Endometrium (tissue), 2 donors: Measurements from ENCODE around the gene OGFR.
"Not testable (repeated sequence)": the region's sequence is repeated elsewhere in the genome, so short reads cannot be mapped to it uniquely, and the experiment has no call there.

Source experiments
- FAIRE-seq: peaks from 2 replicates; lab custom pipeline; 2012; peaks lifted over from hg19 to GRCh38; lab: Jason Lieb, UNC
- donor health status: control.
- donor health status: control.

Gene OGFR

DNA sequence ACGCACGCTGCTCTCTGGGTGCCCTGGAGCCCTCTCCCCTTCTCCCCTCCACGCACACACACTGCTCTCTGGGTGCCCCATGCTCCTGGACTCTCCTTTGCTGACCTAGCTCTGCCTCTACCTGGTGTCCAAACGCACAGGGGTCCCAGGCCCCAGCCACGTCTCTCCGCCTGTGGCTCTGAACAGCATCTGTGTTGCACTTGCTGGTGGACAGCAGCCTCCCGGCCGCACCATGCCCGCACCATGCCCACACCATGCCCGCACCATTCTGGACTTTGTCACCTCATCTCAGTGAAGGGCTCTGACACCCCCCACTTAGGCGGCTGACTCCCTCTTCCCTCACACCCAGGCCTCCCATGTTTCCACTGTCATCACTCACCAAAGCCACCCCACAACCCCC, 35.2 kb downstream of the OGFR start:
- no peak for FAIRE-seq

DNA sequence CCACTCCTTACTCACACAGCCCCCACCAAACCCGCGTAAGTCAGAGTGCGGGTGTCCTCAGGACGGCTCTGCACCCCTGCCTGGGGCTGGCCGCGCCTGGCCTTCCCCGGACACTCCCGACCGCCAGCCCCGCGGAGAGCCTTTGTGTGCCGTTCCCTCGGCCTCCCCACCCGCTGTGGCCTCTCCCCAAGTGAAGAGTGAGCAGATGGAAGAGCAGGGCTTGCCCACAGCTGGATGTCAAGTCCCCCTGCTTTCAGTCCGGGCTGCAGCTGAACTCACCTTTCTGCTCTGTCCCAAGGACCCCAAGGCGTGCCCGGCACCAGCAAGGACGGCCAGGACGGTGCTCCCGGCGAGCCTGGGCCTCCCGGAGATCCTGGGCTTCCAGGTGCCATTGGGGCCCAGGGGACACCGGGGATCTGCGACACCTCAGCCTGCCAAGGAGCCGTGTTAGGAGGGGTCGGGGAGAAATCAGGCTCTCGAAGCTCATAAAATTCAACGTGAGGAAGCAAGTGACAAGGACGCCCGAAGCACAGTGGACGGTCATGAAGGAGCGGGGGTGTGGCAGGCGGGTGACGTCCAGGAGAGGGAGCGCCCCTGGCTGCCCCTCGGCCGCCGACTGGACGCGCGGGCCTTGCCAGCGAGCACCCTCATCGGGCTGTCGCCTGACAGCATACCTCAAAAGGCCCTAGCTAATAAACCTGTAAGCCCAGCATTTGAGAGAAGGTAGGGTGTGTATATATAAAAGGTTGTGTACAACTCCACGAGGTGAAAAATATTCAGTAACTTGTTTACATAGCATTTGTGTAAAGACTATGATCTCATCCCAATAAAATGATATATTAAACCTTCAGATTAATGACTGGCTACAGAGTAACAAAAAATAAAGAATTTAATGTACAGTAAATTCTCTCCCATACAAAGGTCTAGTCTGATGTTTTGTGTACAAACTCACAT, 35.9 kb downstream of the OGFR start:
- no peak for FAIRE-seq

DNA sequence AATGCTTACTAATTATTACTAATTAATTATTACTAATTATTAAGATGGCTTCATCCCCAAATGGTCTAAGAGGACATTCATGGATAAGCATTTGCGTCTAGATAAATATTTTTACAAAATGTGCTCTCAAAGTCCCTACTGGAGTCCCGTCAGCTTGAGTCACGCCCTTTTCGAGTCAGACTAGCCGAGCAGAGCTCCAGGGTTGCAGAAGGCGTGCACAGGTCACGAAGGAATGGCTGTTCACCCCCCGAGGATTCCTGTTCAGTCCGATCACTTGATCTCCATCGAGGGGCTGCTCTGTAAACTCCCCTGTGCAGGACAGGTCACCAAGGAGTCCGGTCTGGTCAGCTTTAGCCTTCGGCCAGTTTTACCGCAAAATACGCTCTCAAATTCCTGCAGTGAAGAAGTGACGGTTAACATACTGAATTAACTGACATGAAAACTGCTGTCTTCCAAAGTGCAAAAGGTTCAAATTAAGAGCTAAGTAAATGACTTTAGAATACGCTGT, 37.1 kb downstream of the OGFR start:
- no peak for FAIRE-seq

DNA sequence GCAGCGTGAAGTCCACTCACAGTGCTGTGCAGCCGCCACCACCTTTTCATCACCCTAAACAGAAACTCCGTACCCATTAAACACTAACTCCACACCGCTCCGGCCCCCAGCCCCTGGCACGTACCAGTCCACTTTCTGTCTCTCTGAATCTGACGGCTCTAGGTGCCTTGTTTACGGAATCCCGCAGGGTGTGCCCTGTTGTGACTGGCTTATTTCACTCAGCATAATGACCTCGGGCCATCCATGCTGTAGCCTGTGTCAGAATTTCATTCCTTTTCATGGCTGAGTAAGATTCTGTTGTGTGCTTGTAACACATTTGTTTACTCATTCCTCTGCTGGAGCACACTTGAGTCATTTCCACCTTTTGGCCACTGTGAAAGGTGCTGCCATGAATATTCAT, 39.0 kb downstream of the OGFR start:
- no peak for FAIRE-seq

DNA sequence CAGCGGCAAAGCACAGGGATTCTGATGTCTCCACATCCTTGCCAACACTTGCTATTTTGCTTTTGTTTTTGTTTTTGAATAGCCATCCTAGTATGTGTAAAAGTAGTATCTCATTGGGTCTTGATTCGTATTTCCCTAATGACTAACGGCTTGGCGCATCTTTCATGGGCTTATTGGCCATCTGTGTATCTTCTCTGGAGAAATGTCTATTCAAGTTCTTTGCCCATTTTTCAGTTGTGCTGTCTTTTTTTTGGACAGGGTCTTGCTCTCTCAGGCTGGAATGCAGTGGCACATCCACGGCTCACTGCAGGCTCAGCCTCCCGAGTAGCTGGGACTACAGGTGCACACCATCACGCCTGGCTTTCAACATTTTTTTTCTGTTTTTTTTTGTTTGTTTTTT, 39.5 kb downstream of the OGFR start:
- no peak for FAIRE-seq

DNA sequence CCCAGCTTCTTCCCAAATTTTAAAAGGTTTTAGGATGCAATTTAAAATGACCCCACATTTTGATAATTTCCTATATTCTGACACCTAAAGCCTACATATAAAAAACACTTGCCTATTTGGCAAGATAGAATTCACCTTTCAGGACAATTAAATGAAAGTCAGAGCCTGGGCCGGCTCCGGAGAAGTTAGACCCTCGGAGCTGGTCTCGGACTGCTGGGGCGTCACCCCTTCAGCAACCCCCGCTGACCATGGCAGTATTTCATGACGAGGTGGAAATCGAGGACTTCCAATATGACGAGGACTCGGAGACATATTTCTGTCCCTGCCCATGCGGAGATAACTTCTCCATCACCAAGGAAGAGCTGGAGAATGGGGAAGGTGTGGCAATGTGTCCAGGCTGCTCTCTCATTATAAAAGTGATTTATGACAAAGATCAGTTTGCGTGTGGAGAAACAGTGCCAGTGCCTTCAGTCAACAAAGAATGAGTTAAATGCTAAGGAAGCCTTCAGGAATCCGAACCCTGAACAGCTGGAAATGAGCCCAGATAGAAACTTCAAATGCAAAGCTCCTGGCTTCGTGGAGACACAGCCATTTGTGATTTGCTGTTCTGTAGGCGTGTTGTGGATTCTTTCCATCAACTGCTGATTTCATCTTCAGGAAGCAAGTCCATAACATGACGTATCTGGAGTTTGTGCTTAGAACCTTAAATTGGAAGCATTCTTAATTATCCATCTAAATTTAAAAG, 41.0 kb downstream of the OGFR start:
- no peak for FAIRE-seq

DNA sequence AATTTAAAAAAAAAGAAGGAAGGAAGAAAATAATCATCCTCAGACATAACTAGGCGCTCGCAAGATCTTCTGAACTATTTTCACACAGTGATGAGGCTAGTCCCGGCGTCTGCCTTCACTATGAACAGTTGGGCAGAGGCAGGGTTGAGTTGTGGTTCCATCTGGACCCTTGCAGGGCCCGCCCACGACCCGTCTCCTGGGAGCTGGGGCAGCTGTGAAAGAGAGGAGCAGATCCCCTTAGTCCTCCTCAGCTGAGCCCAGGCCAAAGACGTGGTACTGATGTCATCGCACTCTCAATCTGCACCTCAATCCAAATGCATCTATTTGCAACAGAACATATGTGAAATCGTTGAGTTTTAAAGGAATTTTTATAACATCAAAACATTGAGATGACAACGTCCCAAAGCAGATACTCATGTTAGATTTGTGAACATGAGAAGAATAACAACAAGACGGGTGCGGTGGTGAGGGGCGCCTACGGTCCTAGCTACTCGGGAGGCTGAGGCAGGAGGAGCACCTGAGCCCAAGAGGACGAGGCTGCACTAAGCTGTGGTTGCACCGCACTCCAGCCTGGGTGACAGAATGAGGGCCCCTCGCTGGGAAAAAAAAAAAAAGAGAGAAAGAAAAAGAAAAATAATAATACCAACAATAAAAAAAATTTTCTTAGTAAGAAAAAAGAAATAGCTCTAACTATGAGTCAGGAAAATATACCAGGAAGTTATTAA, 41.7 kb downstream of the OGFR start:
- no peak for FAIRE-seq

DNA sequence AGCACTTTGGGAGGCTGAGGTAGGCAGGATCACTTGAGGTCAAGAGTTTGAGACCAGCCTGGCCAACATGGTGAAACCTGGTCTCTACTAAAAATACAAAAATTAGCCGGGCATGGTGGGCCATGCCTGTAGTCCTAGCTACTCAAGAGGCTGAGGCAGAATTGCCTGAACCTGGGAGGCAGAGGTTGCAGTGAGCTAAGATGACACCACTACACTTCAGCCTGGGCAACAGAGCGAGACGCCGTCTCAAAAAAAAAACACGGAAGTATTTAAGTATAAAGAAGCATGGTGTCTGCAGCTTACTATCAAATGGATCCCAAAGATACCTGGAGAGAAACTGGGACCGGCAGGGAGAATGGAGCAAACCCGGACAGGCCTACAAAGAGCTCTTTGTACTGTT, 44.3 kb downstream of the OGFR start:
- FAIRE-seq = not testable (repeated sequence)

DNA sequence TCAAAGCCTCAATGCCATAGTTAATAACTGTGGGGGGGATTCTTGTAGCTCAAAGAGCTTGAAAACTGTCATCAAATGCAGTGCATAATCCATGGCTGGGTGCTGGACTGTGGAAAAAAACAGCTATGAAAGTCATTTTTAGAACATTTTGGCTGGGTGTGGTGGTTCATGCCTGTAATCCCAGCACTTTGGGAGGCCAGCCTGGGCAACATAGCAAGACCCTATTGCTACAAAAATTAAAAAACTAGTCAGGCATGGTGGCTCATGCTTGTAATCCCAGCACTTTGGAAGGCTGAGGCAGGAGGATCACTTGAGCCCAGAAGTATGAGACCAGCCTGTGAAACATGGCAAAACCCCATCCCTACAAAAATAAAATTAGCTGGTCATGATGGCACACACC, 44.8 kb downstream of the OGFR start:
- no peak for FAIRE-seq

DNA sequence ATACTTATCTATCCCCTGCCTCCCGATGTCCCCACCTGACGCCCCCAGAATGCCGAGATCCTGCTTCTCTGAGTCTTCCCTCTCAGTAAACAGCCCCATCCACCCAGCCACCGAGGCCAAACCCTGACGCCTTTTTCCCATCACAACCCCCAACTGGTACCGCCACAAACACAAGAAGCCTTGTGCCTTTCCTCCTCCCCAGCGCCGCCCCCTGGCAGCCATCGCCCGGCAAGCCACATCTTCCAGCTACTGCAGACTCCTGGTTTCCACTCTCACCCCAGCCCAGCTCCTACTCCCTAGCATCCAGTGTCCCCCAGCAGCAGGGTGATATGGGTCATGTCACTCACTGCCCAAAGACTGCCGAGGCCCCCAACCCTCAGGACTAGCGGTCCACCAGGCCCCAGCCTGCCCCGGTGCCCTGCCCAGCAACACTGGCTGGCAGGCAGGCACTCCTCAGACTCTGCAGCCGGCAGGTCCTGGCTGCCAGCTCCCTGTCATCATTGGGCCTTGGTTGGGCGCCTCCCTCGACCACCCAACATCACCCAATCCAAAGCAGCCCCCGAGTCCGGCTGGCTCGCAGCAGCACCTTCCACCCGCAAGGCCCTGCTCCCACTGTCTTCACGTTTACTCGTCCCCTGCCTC, 45.8 kb downstream of the OGFR start:
- no peak for FAIRE-seq

DNA sequence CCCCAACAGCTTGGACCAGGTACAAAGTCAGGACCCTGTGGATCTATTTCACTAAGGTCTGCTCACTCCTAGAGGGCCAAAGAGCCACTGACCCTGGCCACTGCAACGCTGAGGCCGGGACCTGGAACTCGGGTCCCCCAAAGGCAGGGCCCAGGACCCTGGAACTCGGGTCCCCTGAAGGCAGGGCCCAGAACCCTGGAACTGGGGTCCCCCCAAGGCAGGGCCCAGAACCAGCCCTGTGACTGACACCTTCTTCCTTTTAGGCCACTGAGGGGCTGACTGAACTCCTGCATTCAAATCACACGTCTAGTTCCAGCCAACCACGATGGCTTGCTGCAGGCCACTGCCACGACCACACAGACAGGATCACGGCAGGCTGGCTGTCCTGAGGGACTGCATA, 47.6 kb downstream of the OGFR start:
- no peak for FAIRE-seq

DNA sequence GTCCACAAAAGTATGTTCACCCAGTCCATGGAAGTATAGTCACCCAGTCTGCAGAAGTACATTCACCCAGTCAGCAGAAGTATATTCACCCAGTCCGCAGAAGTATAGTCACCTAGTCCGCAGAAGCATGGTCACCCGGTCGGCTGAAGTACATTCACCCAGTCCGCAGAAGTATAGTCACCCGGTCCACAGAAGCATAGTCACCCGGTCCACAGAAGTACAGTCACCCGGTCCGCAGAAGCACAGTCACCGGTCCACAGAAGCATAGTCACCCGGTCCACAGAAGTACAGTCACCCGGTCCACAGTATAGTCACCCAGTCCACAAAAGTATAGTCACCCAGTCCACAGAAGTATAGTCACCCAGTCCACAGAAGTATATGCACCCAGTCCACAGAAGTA, 48.2 kb downstream of the OGFR start:
- FAIRE-seq = no peak

DNA sequence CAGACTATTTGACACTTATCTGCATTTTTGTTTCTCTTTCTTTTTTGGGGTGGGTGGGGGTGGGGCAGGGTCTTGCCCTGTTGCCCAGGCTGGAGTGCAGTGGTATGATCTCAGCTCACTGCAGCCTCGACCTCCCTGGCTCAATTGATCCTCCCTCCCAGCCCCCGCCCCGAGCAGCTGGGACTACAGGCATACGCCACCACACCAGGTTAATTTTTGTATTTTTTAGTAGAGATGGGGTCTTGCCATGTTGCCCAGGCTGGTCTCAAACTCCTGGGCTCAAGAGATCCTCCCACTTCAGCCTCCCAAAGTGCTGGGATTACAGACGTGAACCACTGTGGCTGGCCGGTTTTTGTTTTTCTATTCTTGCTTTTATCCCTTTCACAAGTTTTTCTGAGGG, 48.7 kb downstream of the OGFR start:
- FAIRE-seq = not testable (repeated sequence)

DNA sequence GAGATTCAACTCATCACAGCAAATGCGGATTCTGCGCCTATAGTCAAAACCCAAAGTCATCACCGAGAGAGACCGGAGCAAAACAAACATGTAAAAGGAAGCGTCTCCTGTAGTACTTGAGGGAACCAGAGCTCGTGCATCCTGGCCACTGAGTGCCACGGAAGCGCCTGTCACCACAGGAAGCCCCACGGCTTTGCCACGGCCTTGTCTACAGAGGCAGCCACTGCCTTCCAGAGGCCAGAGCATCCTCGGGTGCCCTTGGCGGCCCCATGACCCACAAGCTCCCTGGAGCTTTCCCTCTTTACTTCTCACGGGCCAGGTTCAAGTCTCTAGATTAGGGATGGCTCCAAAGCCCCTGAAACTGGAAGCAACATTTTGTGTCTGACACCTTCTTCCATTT, 49.5 kb downstream of the OGFR start:
- no peak for FAIRE-seq

DNA sequence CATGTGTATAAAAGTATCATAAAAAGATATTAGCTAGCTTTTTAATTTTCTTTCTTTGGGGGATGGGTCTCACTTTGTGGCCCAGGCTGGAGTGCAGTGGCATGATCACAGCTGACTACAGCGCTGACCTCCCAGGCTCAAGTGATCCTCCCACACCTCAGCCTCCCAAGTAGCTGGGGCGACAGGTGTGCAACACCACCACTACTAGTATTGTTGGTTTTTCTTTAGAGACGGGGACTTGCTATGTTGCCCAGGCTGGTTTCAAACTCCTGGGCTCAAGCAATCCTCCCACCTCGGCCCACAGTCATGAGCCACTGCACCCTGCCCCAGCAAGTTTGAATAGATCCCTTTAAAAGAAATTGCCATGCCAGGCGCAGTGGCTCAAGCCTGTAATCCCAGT, 50.5 kb downstream of the OGFR start:
- FAIRE-seq = no peak

DNA sequence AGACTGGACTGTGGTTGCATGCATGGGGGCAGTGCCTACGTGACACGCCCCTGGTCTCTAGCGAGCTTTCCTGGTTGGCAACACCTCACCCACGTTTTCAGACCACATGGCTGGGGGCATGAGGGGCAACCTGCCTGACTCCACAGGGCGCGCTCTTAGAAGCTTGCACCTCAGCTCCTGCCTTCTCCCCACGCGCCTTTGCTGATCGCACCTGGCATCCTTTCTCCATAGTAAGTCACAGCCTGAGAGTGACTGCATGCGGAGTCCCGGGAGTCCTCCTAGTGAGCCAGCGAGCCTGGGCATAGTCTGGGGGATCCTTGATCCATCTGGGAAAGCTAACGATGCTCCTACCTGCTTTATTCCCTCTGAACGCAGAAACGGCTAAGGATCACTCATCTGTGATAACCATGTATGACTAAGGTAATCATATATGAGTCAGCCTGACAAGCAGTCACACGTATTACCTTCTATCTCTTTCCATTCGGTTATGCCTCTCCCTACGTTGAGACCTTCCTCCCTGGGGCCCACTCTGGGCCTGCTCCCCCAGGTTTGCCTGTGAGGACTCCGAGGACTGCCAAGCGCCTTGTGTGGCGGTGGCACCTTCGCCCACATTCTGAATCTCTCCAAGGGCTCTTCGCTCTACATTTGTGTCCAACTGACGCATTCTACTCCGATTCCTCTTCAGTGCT, 52.4 kb downstream of the OGFR start:
- FAIRE-seq = no peak

DNA sequence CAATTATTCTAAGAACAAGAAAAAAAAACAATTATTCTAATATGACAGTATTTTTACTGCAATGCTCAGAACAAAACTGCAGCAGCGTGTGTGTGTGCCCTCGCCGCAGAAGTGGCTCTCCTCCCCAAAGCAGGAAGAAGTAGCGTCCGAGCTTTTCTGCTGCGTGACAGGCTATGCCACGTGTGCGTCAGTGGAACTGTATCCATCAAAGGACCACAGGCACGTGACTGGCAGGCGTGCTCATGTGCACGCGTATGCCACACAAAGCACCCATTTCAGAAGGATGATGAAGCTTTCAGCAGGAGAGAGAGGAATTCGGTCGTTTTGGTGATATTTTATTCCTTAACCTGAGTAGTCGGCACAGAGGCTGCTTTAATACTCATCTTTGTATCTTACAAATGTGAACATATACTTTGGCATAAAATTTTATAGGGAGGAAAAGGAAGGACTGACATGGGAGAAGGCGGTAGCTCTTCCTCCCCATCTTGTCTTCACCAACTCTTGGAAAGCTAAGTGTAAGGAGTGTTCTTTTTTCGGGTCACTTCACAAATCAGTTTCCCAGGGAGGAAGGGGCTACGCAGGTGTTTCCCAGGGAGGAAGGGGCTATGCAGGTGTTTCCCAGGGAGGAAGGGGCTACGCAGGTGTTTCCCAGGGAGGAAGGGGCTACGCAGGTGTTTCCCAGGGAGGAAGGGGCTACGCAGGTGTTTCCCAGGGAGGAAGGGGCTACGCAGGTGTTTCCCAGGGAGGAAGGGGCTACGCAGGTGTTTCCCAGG, 53.6 kb downstream of the OGFR start:
- FAIRE-seq = no peak

DNA sequence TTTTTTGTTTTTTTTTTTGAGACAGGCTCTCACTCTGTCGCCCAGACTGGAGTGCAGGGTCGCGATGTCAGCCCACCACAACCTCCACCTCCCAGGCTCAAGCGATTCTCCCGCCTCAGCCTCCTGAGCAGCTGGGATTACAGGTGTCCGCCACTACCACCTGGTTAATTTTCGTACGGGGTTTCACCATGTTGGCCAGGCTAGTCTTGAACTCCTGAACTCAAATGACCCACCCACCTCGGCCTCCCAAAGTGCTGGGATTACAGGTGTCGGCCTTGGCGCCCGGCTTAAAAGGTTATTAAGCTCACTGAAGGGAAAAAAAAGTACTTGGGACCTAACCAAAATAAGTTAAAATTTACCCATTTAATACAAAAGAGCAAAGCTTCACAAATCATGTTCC, 55.1 kb downstream of the OGFR start:
- FAIRE-seq = no peak

DNA sequence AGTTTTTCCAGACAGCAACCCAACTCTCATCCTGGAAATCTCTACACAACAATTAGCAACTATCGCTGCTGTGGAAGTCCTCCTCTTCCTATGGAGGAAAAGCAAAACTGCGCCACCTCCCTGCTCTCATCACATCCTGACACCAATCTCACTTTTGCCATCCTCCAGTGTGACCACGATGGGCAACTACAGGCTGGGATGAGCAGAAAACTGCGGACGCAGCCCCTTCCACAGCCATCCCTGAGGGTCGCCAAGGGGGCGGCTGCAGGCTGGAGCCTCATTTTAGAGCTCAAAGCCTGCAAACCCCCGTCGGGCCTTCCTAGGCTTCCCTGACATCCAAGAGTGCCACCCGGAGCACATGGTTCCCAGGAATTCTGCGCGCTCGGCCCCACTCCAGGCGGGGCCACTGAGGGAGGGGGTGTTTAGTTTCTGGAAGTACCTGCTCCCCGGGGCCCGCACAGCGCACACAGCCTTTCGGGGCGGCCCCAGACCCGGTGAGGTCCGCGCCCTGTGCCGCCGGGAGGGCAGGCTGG, 55.8 kb downstream of the OGFR start:
- FAIRE-seq = no peak

DNA sequence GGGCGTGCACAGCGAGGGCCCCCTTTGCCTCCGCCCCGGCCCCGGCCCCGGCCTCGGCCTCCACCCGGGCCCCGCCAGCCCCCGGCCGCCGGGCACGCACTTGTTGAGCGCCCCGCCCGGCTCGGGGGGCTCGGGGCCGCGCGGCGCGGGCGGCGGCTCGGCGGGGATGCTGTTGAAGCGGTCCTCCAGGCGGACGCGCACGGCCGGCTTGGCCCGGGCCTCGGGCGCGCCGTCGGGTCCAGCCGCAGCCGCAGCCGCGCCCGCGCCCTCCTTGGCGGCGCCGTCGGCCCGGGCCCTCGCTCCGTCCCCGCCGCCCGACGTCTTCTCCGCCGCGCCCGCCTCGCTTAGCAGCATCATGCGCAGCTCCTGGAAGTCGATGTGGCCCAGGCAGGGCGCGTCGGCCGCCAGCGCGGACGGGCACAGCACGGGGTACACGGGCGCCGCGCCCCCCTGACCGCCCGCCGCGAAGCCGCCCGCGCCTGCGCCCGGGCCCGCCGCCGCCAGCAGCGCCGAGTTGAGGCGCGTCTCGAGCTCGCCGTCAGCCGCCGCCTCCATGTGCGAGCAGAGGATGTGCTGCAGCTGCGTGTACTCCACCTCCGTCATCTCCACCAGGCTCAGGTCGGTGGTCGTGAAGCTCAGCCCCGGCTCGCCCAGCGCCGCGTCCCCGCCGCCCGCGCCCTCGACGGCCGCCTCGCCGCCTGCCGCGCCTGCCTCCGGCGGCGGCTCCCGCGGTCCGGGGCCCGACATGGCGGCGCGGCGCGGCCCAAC, 56.5 kb downstream of the OGFR start:
- FAIRE-seq = no peak
